CD14-positive monocyte (primary cell): ENCODE data around the gene ANGPTL8. TPM values are rescaled to one million over a fixed set of nuclear protein-coding genes. Genes with fewer than 3 reads are reported as not detected.

Source experiments
- DNase-seq, 3 donors: peaks; one replicate each; pipeline ENCODE4 v3.0.0-alpha.2; 2011 to 2022
- H2AFZ ChIP-seq: 2 replicates; pipeline ENCODE4 v1.6.0; 2012; ENCODE audit warnings: mild to moderate bottlenecking, low read depth, low read length, inconsistent platforms; ENCODE audit not compliant: insufficient read depth, poor library complexity, severe bottlenecking
- H3K27ac ChIP-seq, 2 donors: 1 replicate in 1 of 2; 2 replicates in 1 of 2; pipeline ENCODE4 v1.5.1; 2012 to 2013; ENCODE audit warnings: low read length in 2 of 2, control low read depth in 1 of 2, inconsistent platforms in 1 of 2, low read depth in 1 of 2, mild to moderate bottlenecking in 1 of 2
- H3K27me3 ChIP-seq, 2 donors: one replicate each; pipeline versions ENCODE4 v1.6.0 to v1.6.1; 2011 to 2013; ENCODE audit warnings: low read length in 2 of 2; ENCODE audit not compliant: control insufficient read depth in 2 of 2, insufficient read depth in 2 of 2
- H3K36me3 ChIP-seq, 2 donors: replicated peaks in 1 of 2; 1 replicate in 1 of 2; 2 replicates in 1 of 2; pipeline versions ENCODE4 v1.5.1 to v1.6.1; 2012 to 2013; ENCODE audit warnings: low read length in 2 of 2, control low read depth in 1 of 2, inconsistent platforms in 1 of 2, mild to moderate bottlenecking in 1 of 2; ENCODE audit not compliant: insufficient read depth in 2 of 2, control insufficient read depth in 1 of 2
- H3K4me1 ChIP-seq, 2 donors: 1 replicate in 1 of 2; 2 replicates in 1 of 2; pipeline versions ENCODE4 v1.5.1 to v1.6.1; 2012 to 2013; ENCODE audit warnings: low read length in 2 of 2, control low read depth in 1 of 2, inconsistent platforms in 1 of 2, mild to moderate bottlenecking in 1 of 2, moderate library complexity in 1 of 2; ENCODE audit not compliant: insufficient read depth in 2 of 2, control insufficient read depth in 1 of 2
- H3K4me2 ChIP-seq: replicated peaks from 2 replicates; pipeline ENCODE3; 2012; ENCODE audit warnings: low read length, moderate library complexity, mild to moderate bottlenecking; ENCODE audit not compliant: poor library complexity, severe bottlenecking; ENCODE audit errors: extremely low read depth
- H3K4me3 ChIP-seq, 3 experiments: fragments of 200-600 bp in 1 of 3; sonication (generic) in 1 of 3; replicated peaks in 1 of 3; 1 replicate in 2 of 3; 2 replicates in 1 of 3; pipeline ENCODE4 v1.5.1; 2011 to 2013; ENCODE audit warnings: low read length in 3 of 3, mild to moderate bottlenecking in 3 of 3, control low read depth in 2 of 3, low read depth in 2 of 3, inconsistent platforms in 1 of 3, moderate library complexity in 1 of 3
- H3K79me2 ChIP-seq: 2 replicates; pipeline ENCODE4 v1.6.0; 2012; ENCODE audit warnings: mild to moderate bottlenecking, control low read depth, inconsistent platforms, low read length, moderate library complexity; ENCODE audit not compliant: insufficient read depth
- H3K9ac ChIP-seq: 2 replicates; pipeline ENCODE4 v1.6.0; 2017; ENCODE audit warnings: low read length, mild to moderate bottlenecking; ENCODE audit not compliant: insufficient read depth, poor library complexity, severe bottlenecking
- H3K9me3 ChIP-seq, 2 donors: replicated peaks in 1 of 2; 1 replicate in 1 of 2; 2 replicates in 1 of 2; pipeline versions ENCODE4 v1.5.1 to v1.6.1; 2012 to 2013; ENCODE audit warnings: low read length in 2 of 2, control low read depth in 1 of 2; ENCODE audit not compliant: control insufficient read depth in 1 of 2, insufficient read depth in 1 of 2
- H4K20me1 ChIP-seq: 2 replicates; pipeline ENCODE4 v1.6.0; 2012; ENCODE audit warnings: mild to moderate bottlenecking, low read length, control low read depth, moderate library complexity; ENCODE audit not compliant: insufficient read depth
- H3K27ac Mint-ChIP-seq, 7 donors: one replicate each; pipeline ENCODE4 v1.8.0; 2020; ENCODE audit warnings: mild to moderate bottlenecking in 7 of 7, mixed read lengths in 7 of 7, moderate library complexity in 6 of 7, inconsistent platforms in 2 of 7
- H3K27me3 Mint-ChIP-seq, 3 donors: one replicate each; pipeline ENCODE4 v1.8.0; 2021 to 2022; ENCODE audit warnings: low read depth in 3 of 3, mild to moderate bottlenecking in 3 of 3, mixed read lengths in 3 of 3, moderate library complexity in 3 of 3, inconsistent platforms in 1 of 3
- H3K36me3 Mint-ChIP-seq, 2 donors: one replicate each; pipeline ENCODE4 v1.8.0; 2020; ENCODE audit warnings: mixed read lengths in 2 of 2, inconsistent platforms in 1 of 2, mild to moderate bottlenecking in 1 of 2
- H3K4me1 Mint-ChIP-seq: one replicate; pipeline ENCODE4 v1.8.0; 2020; ENCODE audit warnings: mild to moderate bottlenecking, mixed read lengths
- H3K4me3 Mint-ChIP-seq, 2 donors: one replicate each; pipeline ENCODE4 v1.8.0; 2020; ENCODE audit warnings: mild to moderate bottlenecking in 2 of 2, mixed read lengths in 2 of 2, moderate library complexity in 1 of 2
- H3K9me3 Mint-ChIP-seq, 7 donors: one replicate each; pipeline ENCODE4 v1.8.0; 2020 to 2022; ENCODE audit warnings: mixed read lengths in 7 of 7, mild to moderate bottlenecking in 6 of 7, moderate library complexity in 6 of 7, inconsistent platforms in 2 of 7
- CTCF ChIP-seq: fragments of 200-600 bp; IDR thresholded peaks from one replicate; pipeline ENCODE4 v1.8.0; 2022; ENCODE audit warnings: antibody characterized with exemption, mild to moderate bottlenecking
- WGBS: methylation state at CpG from one replicate; pipeline ENCODE4 v1.1.5; 2013; ENCODE audit warnings: missing lambda C conversion rate; ENCODE audit not compliant: insufficient coverage; 5-methylcytosine and 5-hydroxymethylcytosine counted together
- intact Hi-C, 2 donors: fragments of 100-400 bp; cut with micrococcal nuclease; formaldehyde crosslinking; loops; one replicate each; pipeline versions ENCODE4 v1.15.0 to v1.15.1; 2023
- polyA plus RNA-seq, 3 donors: library from polyadenylated mRNA; depleted of rRNA in 1 of 3; unstranded in 2 of 3; stranded (reverse) in 1 of 3; fragments of 300-500 nt in 2 of 3; fragments of >200 nt in 1 of 3; fragmentation: Illumina TruSeq in 2 of 3; gene quantifications; 1 replicate in 2 of 3; 2 replicates in 1 of 3; pipeline ENCODE4 v1.2.3, GENCODE V29; 2012 to 2021

The ANGPTL8 gene
- polyA plus RNA-seq, 3 donors: not detected

- Histone ChIP-seq H3K79me2 (no peaks in the 10 kb centered on the region), H3K9me3 (peaks cover 12 to 22% of the 10 kb centered on the region in 2 donors), H2AFZ (no peak overlapping the region), H3K4me3 (no peak overlapping the region), H3K27ac (no peak overlapping the region), H4K20me1 (no peaks in the 10 kb centered on the region), H3K4me2 (no peak overlapping the region), H3K9ac (no peak overlapping the region), H3K27me3 (no peaks in the 10 kb centered on the region), H3K36me3 (no peaks in the 10 kb centered on the region), H3K4me1 (peaks cover 0 to under 1% of the 10 kb centered on the region in 2 donors)
- intact Hi-C loops: no loop called here
- no peaks in the 10 kb centered on the region for H3K4me1 Mint-ChIP-seq
- H3K36me3 Mint-ChIP-seq: no peaks in the 10 kb centered on the region
- WGBS: no CpG with 5 or more reads among the region's 11 CpGs
- H3K9me3 Mint-ChIP-seq: peaks cover 11 to 19% (median 17%) of the 10 kb centered on the region in 7 donors
- TF ChIP-seq CTCF: no peak
- DNase-seq: no peak
- H3K27ac Mint-ChIP-seq: no peak overlapping the region
- H3K27me3 Mint-ChIP-seq: peaks cover 9 to 14% (median 12%) of the 10 kb centered on the region in 3 donors
- H3K4me3 Mint-ChIP-seq: no peak overlapping the region
Observed at GRCh38 chr19:11238041-11238440, 1.4 kb upstream of the ANGPTL8 start.

- 100% methylated on average over 1 of the region's 6 CpGs for WGBS
- H3K27me3 ChIP-seq: peaks cover 0 to 3% of the 10 kb centered on the region in 2 donors
- TF ChIP-seq CTCF: no peak
- H3K79me2 ChIP-seq: no peaks in the 10 kb centered on the region
- no peak overlapping the region for H3K4me3 Mint-ChIP-seq
- no peaks in the 10 kb centered on the region for H4K20me1 ChIP-seq
- peaks cover 11 to 19% (median 17%) of the 10 kb centered on the region in 7 donors for H3K9me3 Mint-ChIP-seq
- no peak for DNase-seq
- H3K36me3 ChIP-seq: no peaks in the 10 kb centered on the region
- H3K4me1 ChIP-seq: peaks cover 4 to 8% of the 10 kb centered on the region in 2 donors
- H3K4me3 ChIP-seq: no peak overlapping the region
- H2AFZ ChIP-seq: no peak overlapping the region
- H3K27ac ChIP-seq: no peak overlapping the region
- peaks cover 5% of the 10 kb centered on the region for H3K4me1 Mint-ChIP-seq
- H3K36me3 Mint-ChIP-seq: no peaks in the 10 kb centered on the region
- H3K9me3 ChIP-seq: peaks cover 12 to 22% of the 10 kb centered on the region in 2 donors
- no peak overlapping the region for H3K27ac Mint-ChIP-seq
- intact Hi-C loops: no loop called here
- peaks cover 14 to 19% (median 17%) of the 10 kb centered on the region in 3 donors for H3K27me3 Mint-ChIP-seq
- no peak overlapping the region for H3K9ac ChIP-seq
- no peak overlapping the region for H3K4me2 ChIP-seq
Observed at GRCh38 chr19:11238781-11239376, 540 bp upstream of the ANGPTL8 start.
